ENCODE data around the gene CHST6.

- no peak for TF ChIP-seq TRIM24 (IDR thresholded peaks at IDR 0.05)
- TF ChIP-seq, protein P1, sequence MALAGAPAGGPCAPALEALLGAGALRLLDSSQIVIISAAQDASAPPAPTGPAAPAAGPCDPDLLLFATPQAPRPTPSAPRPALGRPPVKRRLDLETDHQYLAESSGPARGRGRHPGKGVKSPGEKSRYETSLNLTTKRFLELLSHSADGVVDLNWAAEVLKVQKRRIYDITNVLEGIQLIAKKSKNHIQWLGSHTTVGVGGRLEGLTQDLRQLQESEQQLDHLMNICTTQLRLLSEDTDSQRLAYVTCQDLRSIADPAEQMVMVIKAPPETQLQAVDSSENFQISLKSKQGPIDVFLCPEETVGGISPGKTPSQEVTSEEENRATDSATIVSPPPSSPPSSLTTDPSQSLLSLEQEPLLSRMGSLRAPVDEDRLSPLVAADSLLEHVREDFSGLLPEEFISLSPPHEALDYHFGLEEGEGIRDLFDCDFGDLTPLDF (CRISPR knock-in tag; IDR thresholded peaks at IDR 0.05) = no peak
These were observed 48.8 kb downstream of the CHST6 start for GRCh38 chr16:75446416-75446815.

Measured in K562 (cell line).